Measurements from ENCODE around the gene SFSWAP.

Gene SFSWAP

GRCh38 chr12:131711551-131712205 is 788 bp downstream of the SFSWAP start:
- no peak for DNase-seq (ENCODE audit: low spot score)
- TF ChIP-seq, protein P1, sequence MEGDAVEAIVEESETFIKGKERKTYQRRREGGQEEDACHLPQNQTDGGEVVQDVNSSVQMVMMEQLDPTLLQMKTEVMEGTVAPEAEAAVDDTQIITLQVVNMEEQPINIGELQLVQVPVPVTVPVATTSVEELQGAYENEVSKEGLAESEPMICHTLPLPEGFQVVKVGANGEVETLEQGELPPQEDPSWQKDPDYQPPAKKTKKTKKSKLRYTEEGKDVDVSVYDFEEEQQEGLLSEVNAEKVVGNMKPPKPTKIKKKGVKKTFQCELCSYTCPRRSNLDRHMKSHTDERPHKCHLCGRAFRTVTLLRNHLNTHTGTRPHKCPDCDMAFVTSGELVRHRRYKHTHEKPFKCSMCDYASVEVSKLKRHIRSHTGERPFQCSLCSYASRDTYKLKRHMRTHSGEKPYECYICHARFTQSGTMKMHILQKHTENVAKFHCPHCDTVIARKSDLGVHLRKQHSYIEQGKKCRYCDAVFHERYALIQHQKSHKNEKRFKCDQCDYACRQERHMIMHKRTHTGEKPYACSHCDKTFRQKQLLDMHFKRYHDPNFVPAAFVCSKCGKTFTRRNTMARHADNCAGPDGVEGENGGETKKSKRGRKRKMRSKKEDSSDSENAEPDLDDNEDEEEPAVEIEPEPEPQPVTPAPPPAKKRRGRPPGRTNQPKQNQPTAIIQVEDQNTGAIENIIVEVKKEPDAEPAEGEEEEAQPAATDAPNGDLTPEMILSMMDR (IDR thresholded peaks at IDR 0.05; ENCODE audit: extremely low read depth, insufficient read depth, missing control alignments) = no peak
- in situ Hi-C loops (cut with MboI; ENCODE audit: low pct_unique_long_range_greater_than_20kb, low sequenced_read_pairs, unreplicated experiment) = no loop called here

DNA sequence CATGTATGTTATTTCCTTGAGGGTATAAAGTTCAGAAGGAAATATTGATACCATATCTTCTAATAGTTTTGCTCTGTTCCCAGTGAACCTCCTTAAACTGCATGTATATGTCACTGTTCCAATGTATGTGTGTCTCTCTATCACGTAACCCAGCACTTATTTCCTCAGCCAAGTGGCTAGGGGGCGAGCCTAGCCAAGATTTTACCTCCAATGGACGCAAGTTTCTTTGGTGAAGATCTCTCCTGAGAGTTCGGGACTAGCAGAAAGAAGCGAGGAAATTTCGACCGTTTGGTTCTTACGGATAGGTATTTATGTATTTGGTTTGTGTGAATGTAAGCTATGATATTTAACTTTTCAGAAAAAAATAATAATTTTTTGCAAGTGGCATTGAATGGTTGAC is 2.5 kb downstream of the SFSWAP start:
- TF ChIP-seq, protein P1 (IDR thresholded peaks at IDR 0.05; ENCODE audit: extremely low read depth, insufficient read depth, missing control alignments) = peak; percentile 2
- in situ Hi-C loops (cut with MboI; ENCODE audit: low pct_unique_long_range_greater_than_20kb, low sequenced_read_pairs, unreplicated experiment) = no loop called here
- DNase-seq (ENCODE audit: low spot score) = no peak

- DNase-seq (ENCODE audit: low spot score) = no peak
- in situ Hi-C loops (cut with MboI; ENCODE audit: low pct_unique_long_range_greater_than_20kb, low sequenced_read_pairs, unreplicated experiment) = no loop called here
- TF ChIP-seq, protein P1 (IDR thresholded peaks at IDR 0.05; ENCODE audit: extremely low read depth, insufficient read depth, missing control alignments) = no peak
Measured at GRCh38 chr12:131714759-131715158, 3.9 kb downstream of the SFSWAP start.

DNA sequence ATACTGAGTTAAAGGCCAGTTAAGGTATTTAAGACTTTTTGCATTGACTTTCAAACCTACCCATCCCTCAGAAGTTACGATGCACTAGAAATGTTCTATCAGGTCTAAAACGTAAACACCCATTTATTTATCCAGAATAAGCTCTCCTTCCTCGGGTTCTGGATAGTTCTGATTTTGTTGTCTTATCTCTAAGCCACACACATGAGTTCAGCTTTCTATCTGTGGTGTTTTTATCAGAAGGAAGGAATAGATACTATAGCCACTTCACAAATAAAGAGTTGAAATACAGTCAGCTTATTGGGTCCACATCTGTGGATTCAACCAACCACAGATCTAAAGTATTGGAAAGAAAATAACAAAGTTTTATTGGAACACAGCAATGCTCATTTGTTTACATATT is 5.4 kb downstream of the SFSWAP start:
- TF ChIP-seq, protein P1 (IDR thresholded peaks at IDR 0.05; ENCODE audit: extremely low read depth, insufficient read depth, missing control alignments) = no peak
- no peak for DNase-seq (ENCODE audit: low spot score)
- in situ Hi-C loops (cut with MboI; ENCODE audit: low pct_unique_long_range_greater_than_20kb, low sequenced_read_pairs, unreplicated experiment) = no loop called here

GRCh38 chr12:131720241-131720640 is 9.4 kb downstream of the SFSWAP start:
- TF ChIP-seq, protein P1 (IDR thresholded peaks at IDR 0.05; ENCODE audit: extremely low read depth, insufficient read depth, missing control alignments) = no peak
- no peak for DNase-seq (ENCODE audit: low spot score)
- in situ Hi-C loops (cut with MboI; ENCODE audit: low pct_unique_long_range_greater_than_20kb, low sequenced_read_pairs, unreplicated experiment) = no loop called here

DNA sequence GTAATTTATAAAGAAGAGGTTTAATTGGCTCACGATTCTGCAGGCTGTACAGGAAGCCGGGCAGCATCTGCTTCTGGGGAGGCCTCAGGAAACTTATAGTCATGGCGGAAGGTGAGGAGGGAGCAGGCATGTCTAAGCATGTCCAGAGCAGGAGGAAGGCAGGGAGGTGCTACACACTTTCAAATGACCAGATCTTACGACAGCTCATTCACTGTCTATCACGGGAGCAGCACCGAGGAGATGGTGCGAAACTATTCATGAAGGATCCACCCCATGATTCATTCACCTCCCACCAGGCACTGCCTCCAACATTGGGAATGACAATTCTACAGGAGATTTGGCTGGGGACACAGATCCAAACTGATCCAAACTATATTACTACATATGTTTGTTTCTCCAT is 10.0 kb downstream of the SFSWAP start:
- TF ChIP-seq, protein P1 (IDR thresholded peaks at IDR 0.05; ENCODE audit: extremely low read depth, insufficient read depth, missing control alignments) = no peak
- no peak for DNase-seq (ENCODE audit: low spot score)
- in situ Hi-C loops (cut with MboI; ENCODE audit: low pct_unique_long_range_greater_than_20kb, low sequenced_read_pairs, unreplicated experiment) = no loop called here
